Colonic mucosa (tissue), 4 donors: ENCODE data around the gene CLDN7. TPM values are rescaled to one million over a fixed set of nuclear protein-coding genes. Genes with fewer than 3 reads are reported as not detected.
A peak's percentile ranks its signal among the peaks of the same experiment; 100 is the strongest.

ENCODE experiments used
- DNase-seq: peaks from one replicate; pipeline ENCODE4 v3.0.0-alpha.2; 2020
- H3K27ac ChIP-seq: fragments of 200-600 bp; one replicate; pipeline ENCODE4 v1.8.0; 2021
- H3K27me3 ChIP-seq: fragments of 200-600 bp; one replicate; pipeline ENCODE4 v1.8.0; 2021
- H3K36me3 ChIP-seq: fragments of 200-600 bp; one replicate; pipeline ENCODE4 v1.8.0; 2021
- H3K4me1 ChIP-seq: fragments of 200-600 bp; one replicate; pipeline ENCODE4 v1.8.0; 2021; ENCODE audit warnings: mild to moderate bottlenecking
- H3K4me3 ChIP-seq: fragments of 200-600 bp; one replicate; pipeline ENCODE4 v1.8.0; 2021
- H3K9ac ChIP-seq, 2 donors: one replicate each; pipeline ENCODE4 v1.7.0; 2013; ENCODE audit warnings: control low read depth in 2 of 2, low read depth in 2 of 2, low read length in 2 of 2
- H3K9me3 ChIP-seq: fragments of 200-600 bp; one replicate; pipeline ENCODE4 v1.8.0; 2021
- intact Hi-C: fragments of 100-400 bp; cut with DNase I; formaldehyde crosslinking; loops from one replicate; pipeline ENCODE4 v1.14.1; 2022
- total RNA-seq, 2 donors: library from RNA; stranded (reverse); fragmentation: NEBNext Ultra II Directional in 1 of 2; extraction: Animal tissue kit (Norgen Biotek cat#: 25700) in 1 of 2; gene quantifications; one replicate each; pipeline ENCODE4 v1.2.1, GENCODE V29; 2021
- TF ChIP-seq, protein P1 (sequence below): fragments of 200-600 bp; IDR thresholded peaks from one replicate; pipeline ENCODE4 v1.8.0; 2022; ENCODE audit warnings: antibody characterized with exemption, mild to moderate bottlenecking
- donor health status: healthy.
- donor health status: DM: no; HTN: no; CAD: no.
- donor health status: DM: no; HTN: no; CAD: no.

The CLDN7 gene
- total RNA-seq, 2 donors from 2014 or later = 798 to 919 TPM

- Histone ChIP-seq H3K4me3 (no peak overlapping the region), H3K27ac (no peak overlapping the region), H3K4me1 (peaks cover 14% of the 10 kb centered on the region), H3K9ac (no peak overlapping the region), H3K9me3 (no peaks in the 10 kb centered on the region), H3K36me3 (no peaks in the 10 kb centered on the region), H3K27me3 (peaks cover 8% of the 10 kb centered on the region)
- DNase-seq = no peak
- intact Hi-C loops = no loop called here
- TF ChIP-seq, protein P1, sequence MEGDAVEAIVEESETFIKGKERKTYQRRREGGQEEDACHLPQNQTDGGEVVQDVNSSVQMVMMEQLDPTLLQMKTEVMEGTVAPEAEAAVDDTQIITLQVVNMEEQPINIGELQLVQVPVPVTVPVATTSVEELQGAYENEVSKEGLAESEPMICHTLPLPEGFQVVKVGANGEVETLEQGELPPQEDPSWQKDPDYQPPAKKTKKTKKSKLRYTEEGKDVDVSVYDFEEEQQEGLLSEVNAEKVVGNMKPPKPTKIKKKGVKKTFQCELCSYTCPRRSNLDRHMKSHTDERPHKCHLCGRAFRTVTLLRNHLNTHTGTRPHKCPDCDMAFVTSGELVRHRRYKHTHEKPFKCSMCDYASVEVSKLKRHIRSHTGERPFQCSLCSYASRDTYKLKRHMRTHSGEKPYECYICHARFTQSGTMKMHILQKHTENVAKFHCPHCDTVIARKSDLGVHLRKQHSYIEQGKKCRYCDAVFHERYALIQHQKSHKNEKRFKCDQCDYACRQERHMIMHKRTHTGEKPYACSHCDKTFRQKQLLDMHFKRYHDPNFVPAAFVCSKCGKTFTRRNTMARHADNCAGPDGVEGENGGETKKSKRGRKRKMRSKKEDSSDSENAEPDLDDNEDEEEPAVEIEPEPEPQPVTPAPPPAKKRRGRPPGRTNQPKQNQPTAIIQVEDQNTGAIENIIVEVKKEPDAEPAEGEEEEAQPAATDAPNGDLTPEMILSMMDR = no peak
These were observed 22.6 kb upstream of the CLDN7 start for GRCh38 chr17:7284911-7285310.

GRCh38 chr17:7283471-7284216 lies 21.4 kb upstream of the CLDN7 start:
- intact Hi-C loops = no loop called here
- H3K27me3 ChIP-seq = peaks cover 8% of the 10 kb centered on the region
- no peak overlapping the region for H3K4me3 ChIP-seq
- no peaks in the 10 kb centered on the region for H3K9me3 ChIP-seq
- no peak for DNase-seq
- H3K9ac ChIP-seq = peak overlapping the region in 1 of 2 donors; percentile 89
- TF ChIP-seq, protein P1 = no peak
- no peak overlapping the region for H3K27ac ChIP-seq
- H3K4me1 ChIP-seq = peaks cover 14% of the 10 kb centered on the region
- no peaks in the 10 kb centered on the region for H3K36me3 ChIP-seq

DNA sequence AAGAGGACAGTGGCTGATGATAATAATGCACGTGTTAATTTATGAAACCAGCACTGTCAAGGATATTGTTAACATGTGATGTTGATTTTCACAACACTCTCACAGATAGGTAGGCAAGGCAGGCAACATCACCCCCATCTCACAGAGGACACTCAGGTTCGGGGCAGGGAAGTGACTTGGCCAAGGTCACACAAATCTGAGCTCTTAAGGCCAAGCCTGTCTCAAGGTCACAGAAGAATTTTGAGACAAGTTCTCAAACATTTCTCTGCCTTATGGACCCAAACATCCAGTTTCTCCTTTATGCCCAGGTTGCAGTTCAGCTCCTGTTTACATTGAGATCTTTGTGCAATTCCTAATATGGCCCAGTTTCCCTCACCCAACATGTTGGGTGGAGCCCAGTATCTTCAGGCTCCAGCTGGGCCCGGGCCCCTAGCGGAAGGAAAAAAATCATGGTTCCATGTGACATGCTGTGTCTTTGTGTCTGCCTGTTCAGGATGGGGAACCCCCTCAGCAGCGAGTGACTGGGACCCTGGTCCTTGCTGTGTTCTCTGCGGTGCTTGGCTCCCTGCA lies 20.6 kb upstream of the CLDN7 start:
- peak overlapping the region; percentile 58 to 89 for H3K9ac ChIP-seq
- H3K9me3 ChIP-seq = no peaks in the 10 kb centered on the region
- intact Hi-C loops = no loop called here
- H3K27me3 ChIP-seq = peaks cover 8% of the 10 kb centered on the region
- peak overlapping the region; percentile 39 for H3K4me3 ChIP-seq
- peaks cover 14% of the 10 kb centered on the region for H3K4me1 ChIP-seq
- H3K36me3 ChIP-seq = no peaks in the 10 kb centered on the region
- TF ChIP-seq, protein P1 = no peak
- H3K27ac ChIP-seq = peak overlapping the region; percentile 3
- DNase-seq = no peak

DNA sequence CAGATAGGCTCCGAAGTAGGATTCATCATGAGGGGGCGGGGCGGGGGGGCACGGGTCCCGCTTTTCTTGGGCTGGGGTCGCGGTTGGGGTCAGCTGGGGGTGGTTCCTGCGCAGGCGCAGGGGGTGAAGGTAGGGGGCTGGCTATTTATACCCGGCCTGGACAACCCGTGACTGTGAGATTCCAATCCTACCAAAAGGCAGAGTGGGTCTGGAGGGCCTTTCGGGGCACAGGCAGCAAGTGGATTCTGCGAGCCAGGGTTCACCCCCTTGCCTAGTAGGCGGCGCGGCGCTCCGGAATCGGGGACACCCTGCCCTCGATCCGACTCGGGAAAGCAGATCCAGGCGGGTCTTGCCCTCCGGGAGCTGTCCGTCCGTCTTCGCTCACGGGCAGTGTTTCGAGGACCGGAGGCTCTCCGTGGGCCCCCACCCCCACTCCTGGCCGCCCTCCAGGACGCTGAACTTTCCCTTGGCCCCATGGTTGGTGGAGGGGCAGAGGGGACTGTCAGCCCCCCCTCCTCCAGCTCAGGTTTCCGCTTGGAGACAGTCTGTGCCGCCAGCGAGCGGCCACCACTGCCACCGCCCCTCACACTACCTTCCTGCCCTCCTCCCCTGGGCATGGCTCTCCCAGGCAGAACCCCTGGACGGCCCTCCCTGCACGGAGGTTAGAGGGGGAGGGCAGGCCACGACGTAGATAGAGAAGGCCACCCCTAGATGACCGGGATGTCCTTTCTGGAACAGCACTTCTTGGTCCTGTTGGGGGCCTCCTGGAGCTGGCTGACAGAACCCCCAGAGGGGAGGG lies 19.9 kb upstream of the CLDN7 start:
- Histone ChIP-seq H3K27ac (peak overlapping the region; percentile 3), H3K9ac (peak overlapping the region; percentile 73 to 89), H3K36me3 (no peaks in the 10 kb centered on the region), H3K9me3 (no peaks in the 10 kb centered on the region), H3K4me3 (peak overlapping the region; percentile 39), H3K27me3 (peaks cover 8% of the 10 kb centered on the region), H3K4me1 (peaks cover 14% of the 10 kb centered on the region)
- DNase-seq = peak; percentile 42
- TF ChIP-seq, protein P1 = no peak
- intact Hi-C loops = no loop called here

GRCh38 chr17:7281074-7281952 lies 19.0 kb upstream of the CLDN7 start, which contains the start of gene SLC2A4:
SLC2A4 (plus strand) TSS chr17:7281718; CDS start chr17:7281935, 217 bp downstream.
- Histone ChIP-seq H3K27ac (peak within 1 kb of the TSS; percentile 76), H3K27me3 (peaks cover 8% of the 10 kb centered on the region), H3K9ac (peak within 1 kb of the TSS; percentile 73 to 89), H3K36me3 (no peaks in the 10 kb centered on the region), H3K4me3 (peak within 1 kb of the TSS; percentile 39), H3K4me1 (peaks cover 14% of the 10 kb centered on the region), H3K9me3 (no peaks in the 10 kb centered on the region)
- TF ChIP-seq, protein P1 = no peak
- peak; percentile 98 for DNase-seq
- intact Hi-C loops = no loop called here
